ENCODE measurements around the gene MLXIPL.

GRCh38 chr7:73621168-73622063 is 2.9 kb downstream of the MLXIPL start:
- TF ChIP-seq, protein P1, sequence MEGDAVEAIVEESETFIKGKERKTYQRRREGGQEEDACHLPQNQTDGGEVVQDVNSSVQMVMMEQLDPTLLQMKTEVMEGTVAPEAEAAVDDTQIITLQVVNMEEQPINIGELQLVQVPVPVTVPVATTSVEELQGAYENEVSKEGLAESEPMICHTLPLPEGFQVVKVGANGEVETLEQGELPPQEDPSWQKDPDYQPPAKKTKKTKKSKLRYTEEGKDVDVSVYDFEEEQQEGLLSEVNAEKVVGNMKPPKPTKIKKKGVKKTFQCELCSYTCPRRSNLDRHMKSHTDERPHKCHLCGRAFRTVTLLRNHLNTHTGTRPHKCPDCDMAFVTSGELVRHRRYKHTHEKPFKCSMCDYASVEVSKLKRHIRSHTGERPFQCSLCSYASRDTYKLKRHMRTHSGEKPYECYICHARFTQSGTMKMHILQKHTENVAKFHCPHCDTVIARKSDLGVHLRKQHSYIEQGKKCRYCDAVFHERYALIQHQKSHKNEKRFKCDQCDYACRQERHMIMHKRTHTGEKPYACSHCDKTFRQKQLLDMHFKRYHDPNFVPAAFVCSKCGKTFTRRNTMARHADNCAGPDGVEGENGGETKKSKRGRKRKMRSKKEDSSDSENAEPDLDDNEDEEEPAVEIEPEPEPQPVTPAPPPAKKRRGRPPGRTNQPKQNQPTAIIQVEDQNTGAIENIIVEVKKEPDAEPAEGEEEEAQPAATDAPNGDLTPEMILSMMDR (IDR thresholded peaks at IDR 0.05) = no peak
- TF ChIP-seq POLR2AphosphoS5 (IDR thresholded peaks at IDR 0.05) = no peak
- no peak for TF ChIP-seq POLR2A (IDR thresholded peaks at IDR 0.05)
